ENCODE data around the gene MMP25. TPM values are rescaled to one million over a fixed set of nuclear protein-coding genes. Genes with fewer than 3 reads are reported as not detected.

MMP25 gene
- polyA plus RNA-seq, 1 of the 3 experiments (the other 2 are of a cell fraction): 0.03 TPM

- TF ChIP-seq GATA2 (CRISPR knock-in tag; IDR thresholded peaks at IDR 0.05): no peak
- TF ChIP-seq EP300 (IDR thresholded peaks at IDR 0.05; ENCODE audit: borderline replicate concordance in 1 of 2, low read depth in 1 of 2, low read length in 1 of 2): peak in 1 of 2 experiments; percentile 94; a peak in 2 of 4 replicates
- no peak for TF ChIP-seq RCOR1 (IDR thresholded peaks at IDR 0.05; ENCODE audit: low read length)
- TF ChIP-seq YY1 (IDR thresholded peaks at IDR 0.05; ENCODE audit: low read depth): no peak
- peak; percentile 68; the same call in 1 of the 2 replicates for TF ChIP-seq MEF2A (IDR thresholded peaks at IDR 0.05; ENCODE audit: borderline replicate concordance, low read depth)
- no peak for TF ChIP-seq FOXJ3 (CRISPR knock-in tag; IDR thresholded peaks at IDR 0.05)
- 0 out of 2 replicates have a peak, but pooled peaks have one; percentile 45 for TF ChIP-seq POLR2AphosphoS5 (IDR thresholded peaks at IDR 0.05; ENCODE audit: low read depth, low read length)
- TF ChIP-seq ZBTB33 (IDR thresholded peaks at IDR 0.05; ENCODE audit: borderline replicate concordance, low read depth): no peak
- no peak for TF ChIP-seq USF2 (IDR thresholded peaks at IDR 0.05; ENCODE audit: borderline replicate concordance, low read depth, low read length)
- TF ChIP-seq FOXM1 (IDR thresholded peaks at IDR 0.05; ENCODE audit: low read depth): 0 out of 2 replicates have a peak, but pooled peaks have one; percentile 47
- TF ChIP-seq RXRA (IDR thresholded peaks at IDR 0.05; ENCODE audit: borderline replicate concordance, low read depth): peak; percentile 98
- TF ChIP-seq NFIC (IDR thresholded peaks at IDR 0.05; ENCODE audit: borderline replicate concordance): peak; percentile 100
- no peak for TF ChIP-seq RFX5 (IDR thresholded peaks at IDR 0.05; ENCODE audit: low read length)
- no peak for TF ChIP-seq EZH2phosphoT487 (IDR thresholded peaks at IDR 0.05; ENCODE audit: borderline replicate concordance, low read depth)
- TF ChIP-seq REST (IDR thresholded peaks at IDR 0.05; ENCODE audit: low read depth, low read length): peak; percentile 69
- TF ChIP-seq MXI1 (IDR thresholded peaks at IDR 0.05; ENCODE audit: low read depth, low read length): no peak
- TF ChIP-seq NRF1 (IDR thresholded peaks at IDR 0.05; ENCODE audit: low read depth, low read length): no peak
- TF ChIP-seq USF1 (IDR thresholded peaks at IDR 0.05; ENCODE audit: borderline replicate concordance, low read depth): no peak; the same call in 1 of the 2 replicates
- peak; percentile 9; the same call in 1 of the 2 replicates for TF ChIP-seq ELF1 (IDR thresholded peaks at IDR 0.05)
- no peak for TF ChIP-seq RAD21 (IDR thresholded peaks at IDR 0.05; ENCODE audit: low read length)
- peak; percentile 80 for TF ChIP-seq TCF12 (IDR thresholded peaks at IDR 0.05)
- TF ChIP-seq SMC3 (IDR thresholded peaks at IDR 0.05; ENCODE audit: low read depth, low read length): no peak
- peak; percentile 96 for TF ChIP-seq MAX (IDR thresholded peaks at IDR 0.05; ENCODE audit: low read depth)
- TF ChIP-seq GABPA (IDR thresholded peaks at IDR 0.05; ENCODE audit: low read depth): peak; percentile 50
Observed at GRCh38 chr16:3020604-3021448, 25.5 kb upstream of the MMP25 start (continued).

All from SK-N-SH (cell line).